SU-DHL-6 (cell line): ENCODE measurements around the gene ZNF581.

Experiments used
- H2AFZ ChIP-seq: fragments of 200-600 bp; sonication (generic); 2 replicates; pipeline ENCODE4 v1.6.1; 2014; ENCODE audit warnings: low read depth, mild to moderate bottlenecking, moderate library complexity, mixed read lengths, antibody characterized with exemption, low read length; ENCODE audit not compliant: severe bottlenecking
- H3F3A ChIP-seq: fragments of 200-600 bp; shearing (Covaris generic); 2 replicates; pipeline ENCODE4 v1.6.0; 2016; ENCODE audit warnings: antibody characterized with exemption, mild to moderate bottlenecking; ENCODE audit not compliant: insufficient read depth
- H3K27ac ChIP-seq: fragments of 200-600 bp; sonication (generic); 2 replicates; pipeline ENCODE4 v1.5.1; 2016; ENCODE audit warnings: low read depth, mild to moderate bottlenecking, low read length, moderate library complexity, mixed read lengths
- H3K27me3 ChIP-seq: fragments of 200-600 bp; sonication (generic), shearing (Covaris generic); 2 replicates; pipeline ENCODE4 v1.6.0; 2014; ENCODE audit warnings: mild to moderate bottlenecking, low read length
- H3K36me3 ChIP-seq: fragments of 200-600 bp; sonication (generic); 2 replicates; pipeline ENCODE4 v1.6.1; 2014; ENCODE audit warnings: mild to moderate bottlenecking, low read length, mixed read lengths
- H3K4me2 ChIP-seq: fragments of 300-600, 200-600 bp; shearing (Covaris generic), sonication (generic); 2 replicates; pipeline ENCODE4 v1.6.0; 2014; ENCODE audit warnings: low read length, low read depth, mild to moderate bottlenecking; ENCODE audit not compliant: poor library complexity, severe bottlenecking
- H3K4me3 ChIP-seq: fragments of 200-600 bp; sonication (generic); 2 replicates; pipeline ENCODE4 v1.5.1; 2014; ENCODE audit warnings: antibody characterized with exemption, low read length, mild to moderate bottlenecking, mixed read lengths; ENCODE audit not compliant: insufficient read depth, poor library complexity, severe bottlenecking
- H3K79me2 ChIP-seq: fragments of 200-600 bp; sonication (generic); 2 replicates; pipeline ENCODE4 v1.6.1; 2014; ENCODE audit warnings: mild to moderate bottlenecking, low read length, moderate library complexity; ENCODE audit not compliant: insufficient read depth
- H3K9ac ChIP-seq: fragments of 200-600 bp; sonication (generic); 2 replicates; pipeline ENCODE4 v1.7.0; 2014; ENCODE audit warnings: mild to moderate bottlenecking, low read length
- H3K9me2 ChIP-seq: fragments of 200-600 bp; sonication (generic); replicated peaks from 2 replicates; pipeline ENCODE4 v1.6.1; 2014; ENCODE audit warnings: low read length; ENCODE audit not compliant: insufficient read depth
- H3K9me3 ChIP-seq: fragments of 200-600 bp; sonication (generic); 2 replicates; pipeline ENCODE4 v1.6.1; 2014; ENCODE audit warnings: low read length, mixed read lengths; ENCODE audit not compliant: insufficient read depth
- H4K20me1 ChIP-seq: fragments of 200-600 bp; sonication (generic); 2 replicates; pipeline ENCODE4 v1.6.1; 2014; ENCODE audit warnings: low read depth, mild to moderate bottlenecking, antibody characterized with exemption, low read length, moderate library complexity, mixed read lengths
- EZH2phosphoT487 ChIP-seq: fragments of 200-600 bp; sonication (generic), shearing (Covaris generic); conservative IDR thresholded peaks from 2 replicates; pipeline ENCODE4 v1.6.1; 2018; ENCODE audit warnings: mild to moderate bottlenecking, antibody characterized with exemption, low read length, moderate library complexity, mixed read lengths
- TF ChIP-seq, protein P1 (sequence below): fragments of 200-600 bp; sonication (generic); IDR thresholded peaks from one replicate; pipeline ENCODE4 v1.5.1; 2017; ENCODE audit warnings: antibody characterized with exemption, mild to moderate bottlenecking, low read length, moderate library complexity; ENCODE audit not compliant: insufficient read depth, poor library complexity, severe bottlenecking

Gene ZNF581

DNA sequence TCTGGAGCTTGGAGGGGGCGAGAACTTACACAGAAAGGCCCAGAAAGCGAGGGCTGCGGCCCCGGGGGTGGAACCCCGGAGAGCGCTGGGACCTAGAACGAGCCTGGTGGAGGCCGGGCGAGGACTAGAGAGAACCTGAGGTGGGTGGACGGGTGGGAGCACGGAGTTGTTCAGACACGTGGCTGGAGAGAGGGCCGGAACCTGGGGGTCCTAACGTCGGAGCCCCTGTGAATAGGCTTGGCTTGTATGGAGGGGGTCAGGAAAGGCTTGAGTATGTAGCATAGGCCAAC lies 383 bp downstream of the ZNF581 start:
- Histone ChIP-seq H3K9me3 (no peaks in the 10 kb centered on the region), H3K36me3 (no peaks in the 10 kb centered on the region; the same call in 1 of the 2 replicates), H3K27me3 (no peaks in the 10 kb centered on the region), H3K9ac (peak overlapping the region; percentile 98), H4K20me1 (no peaks in the 10 kb centered on the region), H2AFZ (no peak overlapping the region), H3K4me2 (peak overlapping the region; percentile 71), H3K27ac (peak overlapping the region; percentile 90), H3K79me2 (peaks cover 24% of the 10 kb centered on the region), H3K9me2 (no peaks in the 10 kb centered on the region), H3F3A (peaks cover 57% of the 10 kb centered on the region), H3K4me3 (peak overlapping the region; percentile 99)
- no peak for TF ChIP-seq EZH2phosphoT487
- TF ChIP-seq, protein P1, sequence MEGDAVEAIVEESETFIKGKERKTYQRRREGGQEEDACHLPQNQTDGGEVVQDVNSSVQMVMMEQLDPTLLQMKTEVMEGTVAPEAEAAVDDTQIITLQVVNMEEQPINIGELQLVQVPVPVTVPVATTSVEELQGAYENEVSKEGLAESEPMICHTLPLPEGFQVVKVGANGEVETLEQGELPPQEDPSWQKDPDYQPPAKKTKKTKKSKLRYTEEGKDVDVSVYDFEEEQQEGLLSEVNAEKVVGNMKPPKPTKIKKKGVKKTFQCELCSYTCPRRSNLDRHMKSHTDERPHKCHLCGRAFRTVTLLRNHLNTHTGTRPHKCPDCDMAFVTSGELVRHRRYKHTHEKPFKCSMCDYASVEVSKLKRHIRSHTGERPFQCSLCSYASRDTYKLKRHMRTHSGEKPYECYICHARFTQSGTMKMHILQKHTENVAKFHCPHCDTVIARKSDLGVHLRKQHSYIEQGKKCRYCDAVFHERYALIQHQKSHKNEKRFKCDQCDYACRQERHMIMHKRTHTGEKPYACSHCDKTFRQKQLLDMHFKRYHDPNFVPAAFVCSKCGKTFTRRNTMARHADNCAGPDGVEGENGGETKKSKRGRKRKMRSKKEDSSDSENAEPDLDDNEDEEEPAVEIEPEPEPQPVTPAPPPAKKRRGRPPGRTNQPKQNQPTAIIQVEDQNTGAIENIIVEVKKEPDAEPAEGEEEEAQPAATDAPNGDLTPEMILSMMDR = no peak

DNA sequence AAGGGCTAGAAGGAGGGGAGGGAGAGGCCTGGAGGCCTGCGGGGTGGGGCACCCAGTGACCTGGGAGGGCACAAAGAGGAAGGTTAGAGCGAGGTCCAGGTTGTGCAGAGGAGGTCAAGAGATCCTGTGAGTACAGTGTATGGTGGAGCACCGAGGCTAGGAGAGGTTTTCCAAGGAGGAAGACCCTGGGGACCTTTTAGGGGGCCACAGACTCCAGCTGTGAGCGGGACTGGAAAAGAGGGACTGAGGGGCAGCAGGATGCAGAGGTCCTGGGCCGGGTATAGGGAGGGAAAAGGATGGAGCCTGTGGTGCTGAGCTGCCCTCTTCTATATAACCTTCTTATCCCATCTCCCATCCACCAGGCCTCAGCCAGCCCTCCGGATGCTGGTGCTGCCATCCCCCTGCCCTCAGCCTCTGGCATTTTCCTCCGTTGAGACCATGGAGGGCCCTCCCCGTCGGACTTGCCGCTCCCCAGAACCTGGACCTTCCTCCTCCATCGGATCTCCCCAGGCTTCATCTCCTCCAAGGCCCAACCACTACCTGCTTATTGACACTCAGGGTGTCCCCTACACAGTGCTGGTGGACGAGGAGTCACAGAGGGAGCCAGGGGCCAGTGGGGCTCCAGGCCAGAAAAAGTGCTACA lies 863 bp downstream of the ZNF581 start:
- H3K4me2 ChIP-seq = peak overlapping the region; percentile 71
- no peaks in the 10 kb centered on the region for H3K9me2 ChIP-seq
- H3K36me3 ChIP-seq = no peaks in the 10 kb centered on the region; the same call in 1 of the 2 replicates
- H2AFZ ChIP-seq = no peak overlapping the region
- no peak for TF ChIP-seq EZH2phosphoT487
- TF ChIP-seq, protein P1 = no peak
- peak overlapping the region; percentile 90 for H3K27ac ChIP-seq
- peaks cover 24% of the 10 kb centered on the region for H3K79me2 ChIP-seq
- H3K4me3 ChIP-seq = peak overlapping the region; percentile 99
- peak overlapping the region; percentile 98 for H3K9ac ChIP-seq
- H3F3A ChIP-seq = peaks cover 54% of the 10 kb centered on the region
- no peaks in the 10 kb centered on the region for H4K20me1 ChIP-seq
- H3K9me3 ChIP-seq = no peaks in the 10 kb centered on the region
- H3K27me3 ChIP-seq = no peaks in the 10 kb centered on the region

DNA sequence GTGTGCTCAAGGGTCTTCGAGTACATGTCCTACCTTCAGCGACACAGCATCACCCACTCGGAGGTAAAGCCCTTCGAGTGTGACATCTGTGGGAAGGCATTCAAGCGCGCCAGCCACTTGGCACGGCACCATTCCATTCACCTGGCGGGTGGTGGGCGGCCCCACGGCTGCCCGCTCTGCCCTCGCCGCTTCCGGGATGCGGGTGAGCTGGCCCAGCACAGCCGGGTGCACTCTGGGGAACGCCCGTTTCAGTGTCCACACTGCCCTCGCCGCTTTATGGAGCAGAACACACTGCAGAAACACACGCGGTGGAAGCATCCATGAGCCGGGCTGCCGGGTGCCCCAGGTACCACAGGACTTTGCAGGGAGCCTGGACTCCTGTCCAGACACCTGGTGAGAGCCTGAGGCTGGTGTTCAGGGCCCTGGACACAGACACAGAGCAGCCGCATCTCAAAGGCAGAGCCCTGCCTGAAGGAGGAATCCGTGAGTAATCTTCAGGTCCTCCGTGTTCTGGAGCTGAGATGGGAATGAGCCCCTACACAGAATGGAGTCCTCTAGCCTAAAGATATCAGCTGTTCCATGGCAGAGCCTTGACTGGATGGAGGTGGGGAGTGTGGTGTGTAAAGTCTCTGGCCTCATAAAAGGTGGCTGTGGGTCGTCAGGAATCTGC lies 1.5 kb downstream of the ZNF581 start:
- peak overlapping the region; percentile 71 for H3K4me2 ChIP-seq
- peak overlapping the region; percentile 90 for H3K27ac ChIP-seq
- TF ChIP-seq, protein P1 = no peak
- TF ChIP-seq EZH2phosphoT487 = no peak
- peaks cover 24% of the 10 kb centered on the region for H3K79me2 ChIP-seq
- no peaks in the 10 kb centered on the region for H3K9me2 ChIP-seq
- H3F3A ChIP-seq = peaks cover 51% of the 10 kb centered on the region
- H2AFZ ChIP-seq = no peak overlapping the region
- H4K20me1 ChIP-seq = no peaks in the 10 kb centered on the region
- no peaks in the 10 kb centered on the region; the same call in 1 of the 2 replicates for H3K36me3 ChIP-seq
- H3K9me3 ChIP-seq = no peaks in the 10 kb centered on the region
- H3K9ac ChIP-seq = peak overlapping the region; percentile 98
- H3K4me3 ChIP-seq = peak overlapping the region; percentile 99
- H3K27me3 ChIP-seq = no peaks in the 10 kb centered on the region
